Measurements from ENCODE around the gene PAPSS2.

DNA sequence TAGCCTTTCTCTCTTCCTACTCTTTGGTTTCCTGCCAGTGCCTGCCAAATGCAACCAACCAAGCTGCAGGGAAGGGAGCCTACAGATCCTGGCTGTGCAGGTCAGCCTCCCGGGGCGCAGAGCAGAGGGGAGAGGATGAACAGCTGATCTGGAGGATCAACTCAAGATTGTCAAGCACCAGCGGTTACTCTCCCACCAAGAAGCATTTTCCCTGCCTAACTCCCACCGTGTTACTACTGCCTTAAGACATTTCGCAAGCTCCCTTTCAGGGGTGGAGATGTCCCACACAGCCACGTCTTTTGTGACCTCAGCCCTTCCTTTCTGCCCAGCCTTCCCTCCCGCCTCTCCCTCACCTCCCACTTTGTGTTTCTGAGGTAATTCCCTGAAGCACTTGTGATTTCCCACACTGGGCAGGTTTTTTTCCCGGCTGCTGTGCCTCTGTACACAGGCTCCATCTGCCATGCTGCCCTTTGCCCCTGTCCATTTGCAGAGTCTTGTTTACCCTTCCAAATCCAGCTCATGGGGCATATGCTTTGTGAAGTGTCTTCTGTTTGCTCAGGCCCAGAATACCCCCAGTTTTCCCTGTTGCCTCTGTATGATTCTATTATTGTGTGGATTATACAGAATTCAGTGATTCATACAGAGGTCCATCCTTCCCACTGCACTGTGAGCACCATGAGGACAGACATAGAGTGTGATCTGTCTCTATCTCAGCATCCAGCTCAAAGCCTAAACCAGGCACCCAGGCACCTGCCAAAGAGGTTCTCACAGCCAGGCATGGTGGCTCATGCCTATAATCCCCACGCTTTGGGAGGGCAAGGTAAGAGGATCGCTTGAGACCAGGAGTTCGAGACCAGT, 40.9 kb upstream of the PAPSS2 start:
- no peak for TF ChIP-seq POLR2A (IDR thresholded peaks at IDR 0.05)
- TF ChIP-seq, protein P1, sequence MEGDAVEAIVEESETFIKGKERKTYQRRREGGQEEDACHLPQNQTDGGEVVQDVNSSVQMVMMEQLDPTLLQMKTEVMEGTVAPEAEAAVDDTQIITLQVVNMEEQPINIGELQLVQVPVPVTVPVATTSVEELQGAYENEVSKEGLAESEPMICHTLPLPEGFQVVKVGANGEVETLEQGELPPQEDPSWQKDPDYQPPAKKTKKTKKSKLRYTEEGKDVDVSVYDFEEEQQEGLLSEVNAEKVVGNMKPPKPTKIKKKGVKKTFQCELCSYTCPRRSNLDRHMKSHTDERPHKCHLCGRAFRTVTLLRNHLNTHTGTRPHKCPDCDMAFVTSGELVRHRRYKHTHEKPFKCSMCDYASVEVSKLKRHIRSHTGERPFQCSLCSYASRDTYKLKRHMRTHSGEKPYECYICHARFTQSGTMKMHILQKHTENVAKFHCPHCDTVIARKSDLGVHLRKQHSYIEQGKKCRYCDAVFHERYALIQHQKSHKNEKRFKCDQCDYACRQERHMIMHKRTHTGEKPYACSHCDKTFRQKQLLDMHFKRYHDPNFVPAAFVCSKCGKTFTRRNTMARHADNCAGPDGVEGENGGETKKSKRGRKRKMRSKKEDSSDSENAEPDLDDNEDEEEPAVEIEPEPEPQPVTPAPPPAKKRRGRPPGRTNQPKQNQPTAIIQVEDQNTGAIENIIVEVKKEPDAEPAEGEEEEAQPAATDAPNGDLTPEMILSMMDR (IDR thresholded peaks at IDR 0.05): no peak
